ENCODE measurements around the gene CMA1.
"Not testable (repeated sequence)": the region's sequence is repeated elsewhere in the genome, so short reads cannot be mapped to it uniquely, and the experiment has no call there.

CMA1 gene, protein sequence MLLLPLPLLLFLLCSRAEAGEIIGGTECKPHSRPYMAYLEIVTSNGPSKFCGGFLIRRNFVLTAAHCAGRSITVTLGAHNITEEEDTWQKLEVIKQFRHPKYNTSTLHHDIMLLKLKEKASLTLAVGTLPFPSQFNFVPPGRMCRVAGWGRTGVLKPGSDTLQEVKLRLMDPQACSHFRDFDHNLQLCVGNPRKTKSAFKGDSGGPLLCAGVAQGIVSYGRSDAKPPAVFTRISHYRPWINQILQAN

DNA sequence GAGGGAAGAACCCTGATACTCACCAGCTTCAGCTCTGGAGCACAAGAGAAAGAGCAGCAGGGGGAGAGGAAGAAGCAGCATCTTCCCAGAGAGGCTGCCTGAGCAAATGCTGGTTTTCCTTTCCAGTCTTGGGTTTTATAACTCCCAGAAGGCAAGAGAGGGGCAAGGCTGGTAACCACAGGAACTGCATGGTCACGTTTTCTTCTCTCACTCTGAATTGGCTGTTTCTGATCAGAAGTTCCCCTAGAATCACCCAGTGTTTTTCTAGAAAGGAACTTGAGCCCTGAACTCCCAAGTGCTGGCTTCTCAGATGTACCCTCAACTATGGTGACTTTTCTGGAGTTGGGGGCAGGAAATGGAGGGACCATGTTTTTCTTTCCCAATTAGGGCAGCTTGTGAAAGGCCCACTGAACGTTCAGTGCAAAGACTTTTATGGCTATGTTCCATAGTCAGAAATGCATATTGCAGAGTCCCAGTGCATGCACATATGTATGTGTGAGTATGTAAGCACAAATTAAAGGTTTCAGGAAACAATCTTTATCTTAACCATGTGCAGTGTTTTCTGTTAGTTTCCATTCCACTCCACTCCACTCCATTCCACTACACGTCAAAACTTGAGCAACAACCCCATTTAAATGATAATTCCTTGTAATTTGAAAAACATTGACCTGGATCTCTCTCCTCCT, at the start of gene CMA1:
TSS of gene CMA1 (minus strand) at position 111 of the 686 bp plus-strand sequence. CDS start at position 81, 30 bp downstream.
- DNase-seq = no peak

DNA sequence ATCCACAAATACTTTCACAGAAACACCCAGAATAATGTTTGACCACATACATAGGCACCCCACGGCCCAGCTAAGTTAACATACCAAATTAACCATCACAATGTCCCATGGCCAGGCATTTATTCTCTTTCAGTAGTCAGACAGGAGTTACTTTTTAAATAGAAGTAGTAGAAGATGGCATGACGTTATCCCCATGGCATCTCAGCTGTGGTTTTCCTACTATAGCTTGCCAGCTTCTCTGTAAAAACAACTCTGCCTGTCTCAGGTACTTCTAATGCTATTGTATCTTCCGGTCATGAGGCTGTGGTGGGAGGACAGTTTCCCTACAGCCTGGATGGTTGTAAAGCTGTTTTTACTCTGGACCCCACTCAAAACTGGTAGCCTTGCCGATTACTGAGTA, 48.7 kb upstream of the CMA1 start:
- no peak for DNase-seq

- DNase-seq = not testable (repeated sequence)
These were observed 41.0 kb upstream of the CMA1 start for GRCh38 chr14:24549064-24549463.

DNA sequence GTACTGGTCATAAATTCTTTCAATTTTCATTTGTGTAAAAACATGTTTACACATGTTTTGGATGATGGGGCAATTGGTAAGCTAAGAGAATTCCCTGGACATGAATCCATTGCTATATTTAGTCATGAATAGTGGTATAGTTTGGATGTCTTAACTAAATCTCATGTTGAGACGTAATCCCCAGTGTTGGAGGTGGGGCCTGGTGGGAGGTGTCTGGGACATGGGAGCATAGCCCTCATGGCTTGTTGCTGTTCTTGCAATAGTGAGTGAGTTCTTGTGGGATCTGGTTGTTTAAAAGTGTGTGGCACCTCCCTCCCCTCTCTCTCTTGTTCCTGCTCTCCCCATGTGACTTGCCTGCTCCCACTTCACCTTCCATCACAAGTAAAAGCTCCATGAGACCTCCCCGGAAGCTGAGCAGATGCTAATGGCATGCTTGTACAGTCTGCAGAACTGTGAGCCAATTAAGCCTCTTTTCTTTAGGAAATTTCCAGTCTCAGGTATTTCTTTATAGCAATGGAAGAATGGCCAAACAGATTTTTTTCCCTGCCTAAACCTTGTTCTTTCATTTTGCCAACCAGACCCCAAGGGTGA, 34.4 kb upstream of the CMA1 start:
- DNase-seq = no peak

DNA sequence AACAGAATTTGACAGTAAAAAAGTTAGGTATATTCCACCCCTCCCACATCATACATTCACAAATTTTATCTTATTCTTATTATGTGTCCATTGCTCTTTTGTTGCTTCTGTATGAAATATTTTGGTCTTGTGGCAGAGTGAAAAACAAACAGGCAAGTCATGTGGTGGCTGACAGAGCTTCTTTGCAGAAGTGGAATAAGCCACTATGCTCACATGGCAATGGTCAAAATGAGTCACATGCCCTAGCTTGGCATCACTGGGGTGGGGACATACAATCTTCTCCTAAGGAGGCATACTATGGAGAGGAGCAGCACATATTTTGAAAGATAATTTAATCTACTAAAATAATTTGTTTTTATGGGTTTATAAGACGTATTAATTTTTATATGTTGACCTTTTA, 27.7 kb upstream of the CMA1 start:
- no peak for DNase-seq

DNA sequence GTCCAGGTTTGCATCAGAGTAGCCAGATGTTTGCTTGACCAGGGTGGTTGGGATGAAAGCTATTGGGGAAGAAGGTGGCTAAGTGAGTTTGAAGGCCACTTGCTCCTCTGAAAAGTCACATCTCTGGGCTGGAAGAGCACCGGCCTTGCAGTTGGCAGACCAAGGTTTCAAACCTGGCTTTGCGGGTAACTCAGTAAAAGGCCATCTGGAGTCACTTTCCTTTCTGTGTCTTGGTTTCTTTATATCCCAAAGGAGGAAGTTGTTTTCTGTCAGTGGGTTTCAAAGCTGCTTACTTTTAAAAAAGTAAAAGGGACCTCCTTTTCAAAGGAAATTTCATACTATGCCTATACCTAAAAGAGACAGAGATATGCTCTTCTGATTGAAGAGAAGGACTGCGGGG, 26.2 kb upstream of the CMA1 start:
- DNase-seq = no peak

DNA sequence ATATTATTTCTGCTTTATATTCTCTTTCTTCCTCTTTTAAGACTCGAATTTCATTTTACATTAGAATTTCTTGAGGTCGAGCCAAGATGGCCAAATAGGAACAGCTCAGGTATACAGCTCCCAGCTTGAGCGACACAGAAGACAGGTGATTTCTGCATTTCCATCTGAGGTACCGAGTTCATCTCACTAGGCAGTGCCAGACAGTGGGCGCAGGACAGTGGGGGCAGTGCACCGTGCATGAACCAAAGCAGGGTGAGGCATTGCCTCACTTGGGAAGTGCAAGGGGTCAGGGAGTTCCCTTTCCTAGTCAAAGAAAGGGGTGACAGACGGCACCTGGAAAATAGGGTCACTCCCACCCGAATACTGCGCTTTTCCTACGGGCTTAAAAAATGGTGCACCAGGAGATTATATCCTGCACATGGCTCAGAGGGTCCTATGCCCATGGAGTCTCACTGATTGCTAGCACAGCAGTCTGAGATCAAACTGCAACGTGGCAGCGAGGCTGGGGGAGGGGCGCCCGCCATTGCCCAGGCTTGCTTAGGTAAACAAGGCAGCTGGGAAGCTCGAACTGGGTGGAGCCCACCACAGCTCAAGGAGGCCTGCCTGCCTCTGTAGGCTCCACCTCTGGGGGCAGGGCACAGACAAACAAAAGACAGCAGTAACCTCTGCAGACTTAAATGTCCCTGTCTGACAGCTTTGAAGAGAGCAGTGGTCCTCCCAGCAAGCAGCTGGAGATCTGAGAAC, 18.0 kb upstream of the CMA1 start:
- not testable (repeated sequence) for DNase-seq

- no peak for DNase-seq
These were observed 10.8 kb upstream of the CMA1 start for GRCh38 chr14:24518851-24519250.

- no peak for DNase-seq
These were observed 6.1 kb upstream of the CMA1 start for GRCh38 chr14:24514209-24514608.

GRCh38 chr14:24513009-24513408, 4.9 kb upstream of the CMA1 start:
- DNase-seq = no peak

DNA sequence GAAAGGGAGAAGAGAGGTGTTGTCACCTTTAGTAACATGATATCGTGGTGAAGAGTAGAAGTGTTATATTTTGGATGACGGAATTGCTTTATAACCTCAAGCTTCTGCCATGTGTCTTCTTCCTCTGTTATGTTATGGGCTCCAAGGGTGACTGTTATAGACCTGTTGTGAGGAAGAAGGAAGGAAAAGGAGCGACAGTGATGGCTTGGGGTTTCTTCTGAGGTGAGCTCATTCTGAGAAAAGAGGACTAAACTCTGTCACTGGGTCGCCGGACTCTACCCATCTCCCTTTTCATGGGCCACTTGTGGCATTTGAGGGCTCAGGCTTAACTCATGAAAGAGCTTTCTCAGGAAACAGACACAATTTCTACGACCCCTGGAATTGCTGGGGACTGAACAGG, 1.6 kb downstream of the CMA1 start:
- no peak for DNase-seq

DNA sequence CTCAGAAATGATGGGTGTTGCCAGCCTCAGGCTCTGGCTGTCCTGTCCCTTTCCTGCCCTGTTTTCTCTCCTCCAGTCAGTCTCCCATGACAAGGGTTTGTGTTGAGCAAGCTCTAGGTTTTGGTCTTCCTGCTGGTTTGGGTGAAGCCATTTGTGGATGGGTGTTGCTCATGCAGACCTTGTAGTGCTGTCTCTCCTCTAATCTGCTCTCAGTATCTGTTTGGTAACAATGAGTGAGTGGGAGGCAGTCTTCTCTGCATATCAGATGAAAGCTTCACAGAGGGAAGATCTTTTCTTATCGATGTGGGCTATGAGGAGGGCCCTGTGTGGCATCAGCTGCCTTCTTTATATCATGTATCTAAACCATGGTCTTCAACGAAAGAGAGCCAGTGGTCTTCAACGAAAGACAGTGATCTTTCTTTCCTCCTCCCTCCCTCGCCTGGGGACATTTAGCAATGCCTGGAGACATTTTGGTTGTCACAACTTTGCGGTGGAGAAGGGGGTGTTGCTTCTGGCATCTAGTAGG, 3.6 kb downstream of the CMA1 start:
- no peak for DNase-seq

DNA sequence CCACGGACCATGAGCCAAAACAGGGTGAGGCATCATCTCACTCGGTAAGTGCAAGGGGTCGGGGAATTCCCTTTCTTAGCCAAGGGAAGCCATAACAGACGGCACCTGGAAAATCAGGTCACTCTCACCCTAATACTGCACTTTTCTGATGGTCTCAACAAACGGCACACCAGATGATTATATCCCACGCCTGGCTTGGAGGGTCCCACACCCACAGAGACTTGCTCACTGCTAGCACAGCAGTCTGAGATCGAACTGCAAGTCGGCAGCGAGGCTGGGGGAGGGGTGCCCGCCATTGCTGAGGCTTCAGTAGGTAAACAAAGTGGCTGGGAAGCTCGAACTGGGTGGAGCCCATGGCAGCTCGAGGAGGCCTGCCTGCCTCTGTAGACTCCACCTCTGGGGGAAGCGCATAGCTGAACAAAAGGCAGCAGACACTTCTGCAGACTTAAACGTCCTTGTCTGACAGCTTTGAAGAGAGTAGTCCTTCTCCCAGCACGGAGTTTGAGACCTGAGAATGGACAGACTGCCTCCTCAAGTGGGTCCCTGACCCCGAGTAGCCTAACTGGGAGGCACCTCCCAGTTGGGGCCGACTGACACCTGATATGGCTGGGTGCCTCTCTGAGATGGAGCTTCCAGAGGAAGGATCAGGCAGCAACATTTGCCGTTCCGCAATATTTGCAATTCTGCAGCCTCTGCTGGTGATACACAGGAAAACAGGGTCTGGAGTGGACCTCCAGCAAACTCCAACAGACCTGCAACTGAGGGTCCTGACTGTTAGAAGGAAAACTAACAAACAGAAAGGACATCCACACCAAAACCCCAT, 16.3 kb downstream of the CMA1 start:
- DNase-seq = not testable (repeated sequence)

DNA sequence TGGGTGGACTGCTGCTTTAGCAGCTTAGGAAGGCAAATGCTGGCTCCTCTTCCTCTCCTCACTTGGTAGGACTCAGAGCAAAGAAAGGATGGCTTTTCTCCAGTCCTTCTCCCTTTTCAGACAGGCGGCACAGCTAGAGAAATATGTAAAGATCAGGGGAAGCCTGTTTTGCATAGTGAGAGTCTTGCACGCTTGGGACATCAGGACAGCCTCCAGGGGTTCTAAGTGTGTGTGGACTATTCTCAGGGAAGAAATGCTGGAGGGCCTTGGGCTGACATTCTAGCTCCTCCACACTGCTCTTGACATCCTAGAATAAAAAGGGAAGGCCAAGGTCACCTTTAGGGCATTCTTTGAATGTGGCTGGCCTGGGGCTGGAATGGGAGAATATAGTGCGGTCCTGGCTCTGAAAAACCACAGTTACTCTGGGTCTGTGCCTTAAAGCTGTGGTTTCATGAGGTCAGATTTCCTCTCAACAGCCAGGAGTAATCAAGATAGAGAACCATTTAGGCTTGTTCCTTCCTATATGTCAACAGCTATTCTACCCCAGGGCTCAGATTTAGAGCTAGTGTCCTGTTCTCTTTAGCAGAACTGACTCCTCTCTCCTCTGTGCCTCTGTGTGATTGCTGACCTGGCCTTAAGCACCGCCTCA, 24.3 kb downstream of the CMA1 start:
- DNase-seq = peak; percentile 59

DNA sequence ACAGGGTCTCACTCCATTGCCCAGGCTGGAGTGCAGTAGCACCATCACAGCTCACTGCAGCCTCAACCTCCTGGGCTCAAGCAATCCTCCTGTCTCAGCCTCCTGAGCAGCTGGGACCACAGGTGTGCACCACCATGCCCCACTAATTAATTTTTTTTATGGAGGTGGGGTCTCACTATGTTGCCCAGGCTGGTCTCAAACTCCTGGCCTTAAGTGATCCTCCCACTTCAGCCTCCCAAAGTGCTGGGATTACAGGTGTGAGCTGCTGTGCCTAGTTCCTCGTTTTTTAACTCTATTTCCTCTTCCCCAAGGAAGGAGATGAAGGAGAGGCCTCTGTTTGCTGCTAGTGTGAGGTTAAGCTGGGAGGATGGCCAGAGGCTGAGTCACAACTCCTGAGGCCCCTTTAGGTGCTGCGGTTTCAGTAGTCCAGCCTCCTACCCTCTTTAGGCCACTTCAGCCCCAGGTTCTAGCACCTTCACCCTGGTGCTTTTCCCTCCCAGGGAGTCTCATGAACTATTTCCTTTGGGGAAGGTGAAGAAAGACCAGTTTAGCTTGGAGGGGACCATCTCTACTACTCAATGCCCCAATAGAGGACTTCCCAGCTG, 25.3 kb downstream of the CMA1 start:
- DNase-seq = not testable (repeated sequence)

- no peak for DNase-seq
These were observed 26.3 kb downstream of the CMA1 start for GRCh38 chr14:24481622-24482324.

DNA sequence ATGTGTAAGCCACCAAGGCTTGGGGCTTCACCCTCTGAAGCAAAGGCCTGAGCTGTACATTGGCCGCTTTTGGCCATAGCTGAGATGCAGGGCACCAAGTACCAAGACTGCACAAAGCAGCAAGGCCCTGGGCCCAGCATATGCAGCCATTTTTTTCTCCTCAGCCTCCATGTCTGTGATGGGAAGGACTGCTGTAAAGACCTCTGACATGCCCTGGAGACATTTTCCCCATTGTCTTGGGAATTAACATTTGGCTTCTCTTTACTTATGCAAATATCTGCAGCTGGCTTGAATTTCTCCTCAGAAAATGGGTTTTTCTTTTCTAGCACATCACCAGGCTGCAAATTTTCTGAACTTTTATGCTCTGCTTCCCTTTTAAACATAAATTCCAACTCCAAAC, 28.1 kb downstream of the CMA1 start:
- DNase-seq = not testable (repeated sequence)

- DNase-seq = peak; percentile 32
These were observed 32.8 kb downstream of the CMA1 start for GRCh38 chr14:24475261-24475660.

DNA sequence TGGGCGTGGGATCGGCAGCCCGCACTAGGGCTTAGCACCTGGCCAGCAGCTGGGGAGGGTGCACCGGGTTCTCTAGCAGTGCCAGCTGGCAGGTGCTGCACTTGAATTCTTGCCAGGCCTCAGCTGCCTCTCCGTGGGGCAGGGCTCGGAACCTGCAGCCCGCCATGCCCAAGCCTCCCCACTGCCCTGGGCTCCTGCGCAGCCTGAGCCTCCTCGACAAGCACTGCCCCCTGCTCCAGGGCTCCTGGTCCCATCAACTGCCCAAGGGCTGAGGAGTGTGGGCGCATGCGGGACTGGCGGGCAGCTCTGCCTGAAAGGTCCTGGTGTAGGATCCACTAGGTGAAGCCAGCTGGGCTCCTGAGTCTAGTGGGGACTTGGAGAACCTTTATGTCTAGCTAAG, 34.9 kb downstream of the CMA1 start:
- DNase-seq = no peak

- not testable (repeated sequence) for DNase-seq
These were observed 37.6 kb downstream of the CMA1 start for GRCh38 chr14:24470450-24470849.

DNA sequence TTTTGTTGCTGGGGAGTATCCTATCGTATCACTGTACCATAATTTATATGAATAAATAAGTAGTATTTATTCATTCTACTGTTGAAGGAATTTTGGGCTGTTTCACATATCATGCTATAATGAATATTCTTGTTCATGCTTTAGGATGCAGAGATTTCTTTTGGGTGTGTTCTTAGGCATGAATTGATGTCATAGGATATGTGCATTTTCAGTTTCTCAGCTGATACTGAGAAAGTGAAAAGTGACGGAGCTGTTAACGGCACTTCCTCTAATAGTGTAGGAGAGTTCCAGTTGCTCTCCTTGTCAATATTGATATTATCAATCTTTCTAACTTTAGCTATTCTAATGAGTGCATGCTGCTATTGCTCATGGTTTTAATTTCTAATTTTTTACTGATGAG, 42.3 kb downstream of the CMA1 start:
- no peak for DNase-seq
